Endodermal cell (in vitro differentiated cells): ENCODE results near the gene LYRM4. TPM values are rescaled to one million over a fixed set of nuclear protein-coding genes. Genes with fewer than 3 reads are reported as not detected.

Source experiments
- DNase-seq: peaks from one replicate; pipeline ENCODE4 v3.0.0-alpha.2; 2017
- H3K27ac ChIP-seq: 2 replicates; pipeline ENCODE4 v1.5.1; 2013; ENCODE audit warnings: mild to moderate bottlenecking, low read depth, low read length, moderate library complexity
- H3K27me3 ChIP-seq: 2 replicates; pipeline ENCODE4 v1.6.1; 2013; ENCODE audit warnings: mild to moderate bottlenecking, low read length, moderate library complexity; ENCODE audit not compliant: insufficient read depth, control insufficient read depth, poor library complexity, severe bottlenecking
- H3K36me3 ChIP-seq: 2 replicates; pipeline ENCODE4 v1.7.0; 2013; ENCODE audit warnings: mild to moderate bottlenecking, low read length, moderate library complexity; ENCODE audit not compliant: control insufficient read depth, insufficient read depth
- H3K4me1 ChIP-seq: one replicate; pipeline ENCODE4 v1.7.0; 2013; ENCODE audit warnings: low read length; ENCODE audit not compliant: control insufficient read depth, insufficient read depth
- H3K4me3 ChIP-seq: 2 replicates; pipeline ENCODE4 v1.5.1; 2013; ENCODE audit warnings: mild to moderate bottlenecking, low read length, moderate library complexity
- H3K9ac ChIP-seq: 2 replicates; pipeline ENCODE4 v1.6.1; 2013; ENCODE audit warnings: mild to moderate bottlenecking, low read length, moderate library complexity; ENCODE audit not compliant: poor library complexity, severe bottlenecking; ENCODE audit errors: extremely low read depth
- H3K9me3 ChIP-seq: 2 replicates; pipeline ENCODE4 v1.6.1; 2013; ENCODE audit warnings: mild to moderate bottlenecking, low read length, moderate library complexity; ENCODE audit not compliant: control insufficient read depth
- H3K27ac Mint-ChIP-seq: 2 replicates; pipeline ENCODE4 v1.8.0; 2020; ENCODE audit warnings: mixed read lengths
- H3K27me3 Mint-ChIP-seq: 2 replicates; pipeline ENCODE4 v1.8.0; 2021; ENCODE audit warnings: mild to moderate bottlenecking, mixed read lengths; ENCODE audit not compliant: insufficient read depth
- H3K36me3 Mint-ChIP-seq: 2 replicates; pipeline ENCODE4 v1.8.0; 2020; ENCODE audit warnings: low read depth, mixed read lengths
- H3K4me1 Mint-ChIP-seq: 2 replicates; pipeline ENCODE4 v1.8.0; 2020; ENCODE audit warnings: mixed read lengths
- H3K4me3 Mint-ChIP-seq: 2 replicates; pipeline ENCODE4 v1.8.0; 2020; ENCODE audit warnings: mild to moderate bottlenecking, moderate library complexity, mixed read lengths
- H3K9me3 Mint-ChIP-seq: 2 replicates; pipeline ENCODE4 v1.8.0; 2020; ENCODE audit warnings: mild to moderate bottlenecking, mixed read lengths
- WGBS, 2 experiments: methylation state at CpG; one replicate each; pipeline versions ENCODE4 v1.1.5 to v1.1.7; 2013; ENCODE audit warnings: missing lambda C conversion rate in 2 of 2, mixed read lengths in 1 of 2; ENCODE audit not compliant: insufficient coverage in 1 of 2, insufficient read length in 1 of 2; 5-methylcytosine and 5-hydroxymethylcytosine counted together
- total RNA-seq, 2 donors: library from RNA; stranded (reverse); fragmentation: NEBNext Ultra II Directional in 1 of 2; extraction: Animal tissue kit (Norgen Biotek cat#: 25700) in 1 of 2; gene quantifications; 2 replicates in 1 of 2; 3 replicates in 1 of 2; pipeline ENCODE4 v1.2.1, GENCODE V29; 2021
- TF ChIP-seq, protein P1 (sequence below): fragments of 200-600 bp; sonication (generic); conservative IDR thresholded peaks from 2 replicates; pipeline ENCODE4 v1.5.0; 2021; ENCODE audit warnings: antibody characterized with exemption, mild to moderate bottlenecking

LYRM4 gene
- total RNA-seq, 2 donors from 2014 or later: 32.1 to 44.3 TPM

DNA sequence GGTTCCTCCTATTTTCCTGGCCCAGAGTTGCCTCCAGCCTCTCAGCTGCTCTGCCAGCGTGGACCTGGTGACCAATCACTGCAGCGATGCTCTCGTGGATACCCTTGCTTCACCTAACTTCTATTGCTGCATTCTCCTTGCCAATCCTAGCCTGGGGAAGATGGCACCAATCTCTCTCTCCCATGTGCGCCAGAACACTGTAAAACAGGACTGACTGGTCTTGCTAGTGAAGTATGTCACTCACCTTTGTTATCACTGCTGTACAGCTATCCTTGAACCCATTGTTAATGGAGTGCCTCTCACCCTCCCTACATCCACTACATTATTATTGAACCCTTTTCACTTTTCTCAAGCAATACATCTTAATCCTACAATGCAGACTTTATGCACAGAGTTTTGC is 80.1 kb downstream of the LYRM4 start:
- H3K9me3 ChIP-seq: no peaks in the 10 kb centered on the region
- H3K4me3 ChIP-seq: no peak overlapping the region
- no peaks in the 10 kb centered on the region for H3K27me3 ChIP-seq
- TF ChIP-seq, protein P1, sequence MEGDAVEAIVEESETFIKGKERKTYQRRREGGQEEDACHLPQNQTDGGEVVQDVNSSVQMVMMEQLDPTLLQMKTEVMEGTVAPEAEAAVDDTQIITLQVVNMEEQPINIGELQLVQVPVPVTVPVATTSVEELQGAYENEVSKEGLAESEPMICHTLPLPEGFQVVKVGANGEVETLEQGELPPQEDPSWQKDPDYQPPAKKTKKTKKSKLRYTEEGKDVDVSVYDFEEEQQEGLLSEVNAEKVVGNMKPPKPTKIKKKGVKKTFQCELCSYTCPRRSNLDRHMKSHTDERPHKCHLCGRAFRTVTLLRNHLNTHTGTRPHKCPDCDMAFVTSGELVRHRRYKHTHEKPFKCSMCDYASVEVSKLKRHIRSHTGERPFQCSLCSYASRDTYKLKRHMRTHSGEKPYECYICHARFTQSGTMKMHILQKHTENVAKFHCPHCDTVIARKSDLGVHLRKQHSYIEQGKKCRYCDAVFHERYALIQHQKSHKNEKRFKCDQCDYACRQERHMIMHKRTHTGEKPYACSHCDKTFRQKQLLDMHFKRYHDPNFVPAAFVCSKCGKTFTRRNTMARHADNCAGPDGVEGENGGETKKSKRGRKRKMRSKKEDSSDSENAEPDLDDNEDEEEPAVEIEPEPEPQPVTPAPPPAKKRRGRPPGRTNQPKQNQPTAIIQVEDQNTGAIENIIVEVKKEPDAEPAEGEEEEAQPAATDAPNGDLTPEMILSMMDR: no peak
- no peak overlapping the region for H3K27ac ChIP-seq
- WGBS, 2 experiments: 91 to 97% methylated on average over 4 of the region's 4 CpGs
- Mint-ChIP-seq H3K27me3 (no peaks in the 10 kb centered on the region), H3K4me3 (no peak overlapping the region), H3K4me1 (peaks cover 10% of the 10 kb centered on the region), H3K9me3 (no peaks in the 10 kb centered on the region), H3K36me3 (no peaks in the 10 kb centered on the region), H3K27ac (no peak overlapping the region)
- no peaks in the 10 kb centered on the region for H3K36me3 ChIP-seq
- no peaks in the 10 kb centered on the region for H3K4me1 ChIP-seq
- no peak overlapping the region for H3K9ac ChIP-seq
- no peak for DNase-seq

DNA sequence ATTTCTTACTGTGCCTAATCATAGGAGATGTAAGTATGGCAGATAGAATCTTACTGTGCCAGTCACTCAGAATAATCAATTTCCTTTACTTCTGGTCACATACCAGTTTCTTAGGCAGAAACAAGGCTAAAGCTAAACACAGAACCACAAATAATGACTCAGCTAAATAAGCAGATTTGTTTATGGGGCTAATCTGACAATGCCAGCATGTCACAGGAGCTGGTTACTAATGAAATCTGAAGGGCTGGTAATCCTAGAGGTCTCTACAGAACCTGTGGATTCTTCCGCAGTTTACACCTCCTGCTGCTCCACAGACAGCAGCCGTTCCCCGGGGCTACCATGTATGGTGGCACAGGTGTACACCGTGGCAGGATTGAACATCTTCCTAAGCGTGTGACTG is 80.8 kb downstream of the LYRM4 start:
- no peak for DNase-seq
- H3K27ac ChIP-seq: no peak overlapping the region
- H3K9ac ChIP-seq: no peak overlapping the region
- no peaks in the 10 kb centered on the region for H3K27me3 Mint-ChIP-seq
- no peaks in the 10 kb centered on the region for H3K9me3 Mint-ChIP-seq
- H3K4me3 Mint-ChIP-seq: no peak overlapping the region
- no peak overlapping the region for H3K27ac Mint-ChIP-seq
- no peak overlapping the region for H3K4me3 ChIP-seq
- no peaks in the 10 kb centered on the region for H3K36me3 ChIP-seq
- H3K4me1 ChIP-seq: no peaks in the 10 kb centered on the region
- H3K4me1 Mint-ChIP-seq: peaks cover 10% of the 10 kb centered on the region
- no peaks in the 10 kb centered on the region for H3K36me3 Mint-ChIP-seq
- H3K27me3 ChIP-seq: no peaks in the 10 kb centered on the region
- 93 to 97% methylated on average over 5 of the region's 5 CpGs for WGBS, 2 experiments
- no peaks in the 10 kb centered on the region for H3K9me3 ChIP-seq
- TF ChIP-seq, protein P1: no peak

DNA sequence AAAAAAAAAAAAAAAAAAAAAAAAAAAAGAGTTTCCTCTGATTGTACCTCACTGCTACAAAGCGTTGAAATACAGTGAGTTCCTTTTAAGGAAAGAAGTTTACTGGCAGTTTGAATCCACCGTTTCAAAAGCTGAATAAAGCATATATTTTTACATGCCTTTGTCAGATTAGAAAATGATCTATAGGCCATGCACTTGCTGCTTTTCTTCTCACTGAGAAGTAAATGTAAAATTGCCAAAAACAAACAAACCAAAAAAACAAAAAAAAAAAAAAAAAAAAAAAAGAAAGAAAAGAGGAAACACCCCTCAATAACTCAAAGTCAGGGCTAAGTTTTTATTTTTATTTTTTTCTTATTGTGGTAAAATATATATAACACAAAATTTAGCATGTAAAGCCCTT is 81.9 kb downstream of the LYRM4 start:
- no peaks in the 10 kb centered on the region for H3K36me3 Mint-ChIP-seq

More for the DNA sequence above, 81.9 kb downstream of the LYRM4 start:
- H3K9ac ChIP-seq: no peak overlapping the region
- no peaks in the 10 kb centered on the region for H3K36me3 ChIP-seq
- no peak overlapping the region for H3K27ac Mint-ChIP-seq
- TF ChIP-seq, protein P1: no peak
- no peaks in the 10 kb centered on the region for H3K9me3 Mint-ChIP-seq
- H3K9me3 ChIP-seq: no peaks in the 10 kb centered on the region
- no peak overlapping the region for H3K27ac ChIP-seq
- 86 to 100% methylated on average over 1 to 2 of the region's 2 CpGs for whole genome bisulfite sequencing, 2 experiments
- no peak overlapping the region for H3K4me3 ChIP-seq
- no peaks in the 10 kb centered on the region for H3K27me3 Mint-ChIP-seq
- no peak for DNase-seq
- H3K4me1 ChIP-seq: no peaks in the 10 kb centered on the region
- peaks cover 10% of the 10 kb centered on the region for H3K4me1 Mint-ChIP-seq
- H3K27me3 ChIP-seq: no peaks in the 10 kb centered on the region
- no peak overlapping the region for H3K4me3 Mint-ChIP-seq
